D721Med (cell line): ENCODE data around the gene KRTAP4-5.

Source experiments
- DNase-seq: peaks from one replicate; pipeline ENCODE4 v3.0.0; 2011; ENCODE audit warnings: low spot score; ENCODE audit not compliant: insufficient read length
- FAIRE-seq: peaks from 2 replicates; lab custom pipeline; 2011; peaks lifted over from hg19 to GRCh38; lab: Jason Lieb, UNC
- CTCF ChIP-seq: IDR thresholded peaks from 2 replicates; pipeline ENCODE4 v1.5.1; 2012; ENCODE audit warnings: mild to moderate bottlenecking, control low read depth; ENCODE audit not compliant: insufficient read depth; ENCODE audit errors: missing control alignments

Gene KRTAP4-5

GRCh38 chr17:41178843-41179616 is 29.4 kb upstream of the KRTAP4-5 start:
- FAIRE-seq (no peak), DNase-seq (no peak)
- TF ChIP-seq CTCF: no peak

DNA sequence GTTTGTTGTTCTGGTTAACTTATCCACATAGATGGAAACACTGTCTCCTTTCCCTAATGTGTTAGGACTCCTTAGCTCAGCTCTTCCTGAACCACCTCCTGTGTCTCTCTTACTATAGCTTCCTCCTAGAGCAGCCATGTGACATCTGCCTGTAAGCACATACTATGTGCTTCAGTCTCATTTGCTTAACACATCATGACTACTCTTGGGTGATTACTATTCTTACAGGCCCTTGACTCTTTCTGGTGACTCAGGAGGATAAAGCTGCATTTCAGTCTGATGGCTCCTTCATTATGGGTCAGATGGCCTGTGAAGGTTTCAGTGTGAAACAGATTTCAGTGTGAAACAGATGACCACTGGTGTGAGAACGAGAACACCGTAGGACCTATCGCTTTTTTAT is 28.7 kb upstream of the KRTAP4-5 start:
- no peak for DNase-seq

GRCh38 chr17:41177727-41178271 is 28.2 kb upstream of the KRTAP4-5 start, which contains the start of gene KRTAP4-2:
Gene KRTAP4-2, minus strand, starts transcription at chr17:41178221. Its CDS starts 57 bp downstream, at chr17:41178164.
- FAIRE-seq (no peak), DNase-seq (no peak)
- no peak for TF ChIP-seq CTCF

More for the DNA sequence above, 28.7 kb upstream of the KRTAP4-5 start:
- TF ChIP-seq CTCF: no peak
- no peak for FAIRE-seq

- FAIRE-seq: no peak
These were observed 27.2 kb upstream of the KRTAP4-5 start for GRCh38 chr17:41176744-41177387.

DNA sequence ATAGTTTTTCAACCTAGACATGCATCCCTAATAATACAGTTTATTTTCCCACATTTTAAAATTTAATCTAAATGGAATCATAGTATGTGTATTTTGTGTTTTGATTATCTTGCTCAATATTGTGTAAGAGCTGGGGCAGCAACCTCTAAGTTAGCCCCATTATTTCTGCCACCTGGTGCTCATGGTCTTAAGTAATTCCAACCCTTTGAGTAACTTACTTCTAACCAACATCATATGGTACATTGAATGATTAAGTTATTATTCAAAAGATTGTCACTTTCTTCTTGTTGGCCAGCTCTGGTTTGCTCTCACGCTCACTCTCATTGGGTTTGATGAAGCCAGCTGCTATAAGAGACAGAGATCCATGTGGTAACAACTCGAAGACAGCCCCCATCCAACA is 22.3 kb upstream of the KRTAP4-5 start:
- FAIRE-seq (no peak), DNase-seq (no peak)
- no peak for TF ChIP-seq CTCF

More at GRCh38 chr17:41176744-41177387, 27.2 kb upstream of the KRTAP4-5 start:
- TF ChIP-seq CTCF: no peak
- DNase-seq: no peak

GRCh38 chr17:41168121-41168520 is 18.5 kb upstream of the KRTAP4-5 start, which contains the start of gene KRTAP4-3:
Gene KRTAP4-3, minus strand, starts transcription at chr17:41168221. Its CDS starts 49 bp downstream, at chr17:41168172.
- TF ChIP-seq CTCF: no peak
- FAIRE-seq (no peak), DNase-seq (no peak)
